Coronary artery (tissue), 2 donors: ENCODE measurements around the gene HIP1.

ENCODE experiments used
- DNase-seq: peaks from one replicate; pipeline ENCODE4 v3.0.0-alpha.2; 2017; ENCODE audit warnings: low spot score
- H3K27ac ChIP-seq, 2 donors: fragments of 200-600 bp; sonication (generic); one replicate each; pipeline ENCODE4 v1.5.1; 2016 to 2019
- H3K4me3 ChIP-seq: fragments of 200-600 bp; sonication (generic); 2 replicates; pipeline ENCODE4 v1.5.1; 2016; ENCODE audit warnings: mild to moderate bottlenecking, moderate library complexity
- CTCF ChIP-seq: fragments of 200-600 bp; sonication (generic); IDR thresholded peaks from one replicate; pipeline ENCODE4 v1.5.1; 2019; ENCODE audit warnings: antibody characterized with exemption

The HIP1 gene

GRCh38 chr7:75715864-75716263 lies 22.9 kb downstream of the HIP1 start:
- H3K4me3 ChIP-seq = no peak overlapping the region
- TF ChIP-seq CTCF = no peak
- no peak for DNase-seq
- H3K27ac ChIP-seq = peak overlapping the region; percentile 40 to 72

- TF ChIP-seq CTCF = no peak
- H3K27ac ChIP-seq = peak overlapping the region; percentile 82 to 88
- no peak for DNase-seq
- H3K4me3 ChIP-seq = peak overlapping the region; percentile 24
Measured at GRCh38 chr7:75712517-75713361, 26.0 kb downstream of the HIP1 start.

GRCh38 chr7:75711656-75712514 lies 26.9 kb downstream of the HIP1 start:
- Histone ChIP-seq H3K4me3 (peak overlapping the region; percentile 29), H3K27ac (peak overlapping the region; percentile 82 to 88)
- DNase-seq = no peak
- TF ChIP-seq CTCF = no peak

- no peak overlapping the region for H3K4me3 ChIP-seq
- DNase-seq = no peak
- no peak for TF ChIP-seq CTCF
- peak overlapping the region; percentile 82 to 88 for H3K27ac ChIP-seq
Measured at GRCh38 chr7:75711076-75711475, 27.7 kb downstream of the HIP1 start.

GRCh38 chr7:75704928-75705327 lies 33.8 kb downstream of the HIP1 start:
- TF ChIP-seq CTCF = no peak
- H3K27ac ChIP-seq = no peak overlapping the region
- DNase-seq = no peak
- no peak overlapping the region for H3K4me3 ChIP-seq

GRCh38 chr7:75702515-75702914 lies 36.2 kb downstream of the HIP1 start:
- H3K27ac ChIP-seq = no peak overlapping the region
- no peak for TF ChIP-seq CTCF
- no peak for DNase-seq
- H3K4me3 ChIP-seq = no peak overlapping the region
